Smooth muscle cell (in vitro differentiated cells): ENCODE results near the gene GIMAP6. TPM values are rescaled to one million over a fixed set of nuclear protein-coding genes. Genes with fewer than 3 reads are reported as not detected.

Experiments
- DNase-seq: peaks from one replicate; lab custom pipeline; 2025; ENCODE audit not compliant: unreplicated experiment; lab: John Stamatoyannopoulos, UW
- H2AFZ ChIP-seq: fragments of 200-600 bp; sonication (generic); 2 replicates; pipeline ENCODE4 v1.6.0; 2016; ENCODE audit warnings: antibody characterized with exemption, low read depth, mild to moderate bottlenecking
- H3F3A ChIP-seq: fragments of 200-600 bp; sonication (generic); 2 replicates; pipeline ENCODE4 v1.6.0; 2017; ENCODE audit warnings: antibody characterized with exemption, low read depth
- H3K27ac ChIP-seq: fragments of 200-600 bp; sonication (generic); 2 replicates; pipeline ENCODE4 v1.5.1; 2016; ENCODE audit warnings: low read depth, mild to moderate bottlenecking
- H3K27me3 ChIP-seq: fragments of 200-600 bp; sonication (generic); 2 replicates; pipeline ENCODE4 v1.6.1; 2016; ENCODE audit warnings: low read depth, mild to moderate bottlenecking
- H3K36me3 ChIP-seq: fragments of 200-600 bp; sonication (generic); 2 replicates; pipeline ENCODE4 v1.5.1; 2016; ENCODE audit warnings: low read depth
- H3K4me1 ChIP-seq: fragments of 200-600 bp; sonication (generic); 2 replicates; pipeline ENCODE4 v1.5.1; 2016; ENCODE audit warnings: low read depth
- H3K4me2 ChIP-seq: fragments of 200-600 bp; sonication (generic); 2 replicates; pipeline ENCODE4 v1.6.0; 2016; ENCODE audit warnings: mild to moderate bottlenecking
- H3K4me3 ChIP-seq: fragments of 200-600 bp; sonication (generic); 2 replicates; pipeline ENCODE4 v1.5.1; 2016; ENCODE audit warnings: mild to moderate bottlenecking
- H3K79me2 ChIP-seq: fragments of 200-600 bp; sonication (generic); 2 replicates; pipeline ENCODE4 v1.6.0; 2016; ENCODE audit warnings: low read depth, mild to moderate bottlenecking
- H3K9ac ChIP-seq: fragments of 200-600 bp; sonication (generic); 2 replicates; pipeline ENCODE4 v1.6.0; 2016; ENCODE audit warnings: low read depth
- H3K9me3 ChIP-seq: fragments of 200-600 bp; sonication (generic); replicated peaks from 2 replicates; pipeline ENCODE4 v1.5.1; 2016; ENCODE audit warnings: low read depth
- H4K20me1 ChIP-seq: fragments of 200-600 bp; sonication (generic); 2 replicates; pipeline ENCODE4 v1.6.0; 2016; ENCODE audit warnings: low read depth
- WGBS: methylation state at CpG from one replicate; pipeline ENCODE4 v1.1.7; 2016; ENCODE audit warnings: low lambda C conversion rate; 5-methylcytosine and 5-hydroxymethylcytosine counted together
- polyA plus RNA-seq: library from polyadenylated mRNA; unstranded; fragments of >200 nt; fragmentation: Nextera tagmentation; extraction: Ambion mirVana; gene quantifications from 2 replicates; pipeline ENCODE4 v1.2.1, GENCODE V29; 2016
- total RNA-seq: library from RNA; depleted of rRNA; stranded (reverse); fragments of >200 nt; gene quantifications from 2 replicates; pipeline ENCODE4 v1.2.3, GENCODE V29; 2014
- TF ChIP-seq, protein P1 (sequence below): fragments of 200-600 bp; sonication (generic); IDR thresholded peaks from 2 replicates; pipeline ENCODE4 v1.5.1; 2017; ENCODE audit warnings: borderline replicate concordance, mild to moderate bottlenecking, antibody characterized with exemption; ENCODE audit not compliant: insufficient read depth, poor library complexity, severe bottlenecking

GIMAP6 gene
- total and polyA plus RNA-seq, 2 experiments from 2014 or later: not detected

DNA sequence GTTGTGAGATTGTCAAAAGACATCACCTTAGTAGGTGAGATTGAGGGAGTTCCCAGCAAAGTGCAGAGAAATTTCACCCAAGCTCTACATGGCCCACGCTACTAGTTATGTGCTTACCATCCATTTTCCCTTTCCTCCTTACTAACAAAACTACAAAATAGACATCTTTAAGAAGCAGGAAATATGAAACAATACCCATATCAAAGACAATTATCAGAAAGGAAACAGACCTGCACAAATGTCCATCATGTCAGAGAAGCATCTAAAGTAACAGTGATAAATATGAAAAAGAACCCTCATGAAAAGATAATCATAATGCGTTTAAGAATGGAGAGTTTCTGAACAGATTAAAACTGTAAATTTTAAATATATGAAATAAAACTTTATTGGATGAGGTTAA, 36.8 kb downstream of the GIMAP6 start:
- H3K9ac ChIP-seq: no peak overlapping the region
- H3K27ac ChIP-seq: no peak overlapping the region
- H3K4me1 ChIP-seq: no peaks in the 10 kb centered on the region
- no peaks in the 10 kb centered on the region for H3F3A ChIP-seq
- no peaks in the 10 kb centered on the region for H3K36me3 ChIP-seq
- no peaks in the 10 kb centered on the region for H4K20me1 ChIP-seq
- WGBS: 81% methylated on average over 2 of the region's 2 CpGs
- no peaks in the 10 kb centered on the region for H3K79me2 ChIP-seq
- no peak overlapping the region for H2AFZ ChIP-seq
- TF ChIP-seq, protein P1, sequence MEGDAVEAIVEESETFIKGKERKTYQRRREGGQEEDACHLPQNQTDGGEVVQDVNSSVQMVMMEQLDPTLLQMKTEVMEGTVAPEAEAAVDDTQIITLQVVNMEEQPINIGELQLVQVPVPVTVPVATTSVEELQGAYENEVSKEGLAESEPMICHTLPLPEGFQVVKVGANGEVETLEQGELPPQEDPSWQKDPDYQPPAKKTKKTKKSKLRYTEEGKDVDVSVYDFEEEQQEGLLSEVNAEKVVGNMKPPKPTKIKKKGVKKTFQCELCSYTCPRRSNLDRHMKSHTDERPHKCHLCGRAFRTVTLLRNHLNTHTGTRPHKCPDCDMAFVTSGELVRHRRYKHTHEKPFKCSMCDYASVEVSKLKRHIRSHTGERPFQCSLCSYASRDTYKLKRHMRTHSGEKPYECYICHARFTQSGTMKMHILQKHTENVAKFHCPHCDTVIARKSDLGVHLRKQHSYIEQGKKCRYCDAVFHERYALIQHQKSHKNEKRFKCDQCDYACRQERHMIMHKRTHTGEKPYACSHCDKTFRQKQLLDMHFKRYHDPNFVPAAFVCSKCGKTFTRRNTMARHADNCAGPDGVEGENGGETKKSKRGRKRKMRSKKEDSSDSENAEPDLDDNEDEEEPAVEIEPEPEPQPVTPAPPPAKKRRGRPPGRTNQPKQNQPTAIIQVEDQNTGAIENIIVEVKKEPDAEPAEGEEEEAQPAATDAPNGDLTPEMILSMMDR: no peak
- no peaks in the 10 kb centered on the region for H3K27me3 ChIP-seq
- H3K9me3 ChIP-seq: peaks cover 7% of the 10 kb centered on the region
- H3K4me3 ChIP-seq: no peak overlapping the region
- DNase-seq: no peak
- H3K4me2 ChIP-seq: no peak overlapping the region

DNA sequence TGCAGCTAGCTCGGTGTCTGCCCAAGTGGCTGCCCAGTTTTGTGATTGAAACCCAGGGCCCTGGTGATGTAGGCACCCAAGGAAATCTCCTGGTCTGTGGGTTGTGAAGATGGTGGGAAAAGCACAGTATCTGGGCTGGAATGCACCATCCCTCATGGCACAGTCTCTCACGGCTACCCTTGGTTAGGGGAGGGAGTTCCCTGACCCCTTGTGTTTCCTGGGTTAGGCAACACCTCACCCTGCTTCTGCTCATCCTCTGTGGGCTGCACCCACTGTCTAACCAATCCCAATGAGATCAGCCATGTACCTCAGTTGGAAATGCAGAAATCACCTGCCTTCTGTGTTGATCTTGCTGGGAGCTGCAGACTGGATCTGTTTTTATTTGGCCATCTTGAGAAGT, 37.4 kb downstream of the GIMAP6 start:
- no peak overlapping the region for H3K9ac ChIP-seq
- WGBS: 78% methylated on average over 2 of the region's 2 CpGs
- H2AFZ ChIP-seq: no peak overlapping the region
- TF ChIP-seq, protein P1: no peak
- no peaks in the 10 kb centered on the region for H4K20me1 ChIP-seq
- H3K36me3 ChIP-seq: no peaks in the 10 kb centered on the region
- no peak overlapping the region for H3K4me3 ChIP-seq
- H3K4me2 ChIP-seq: no peak overlapping the region
- no peak for DNase-seq
- no peaks in the 10 kb centered on the region for H3F3A ChIP-seq
- no peak overlapping the region for H3K27ac ChIP-seq
- H3K4me1 ChIP-seq: no peaks in the 10 kb centered on the region
- H3K79me2 ChIP-seq: no peaks in the 10 kb centered on the region
- peaks cover 7% of the 10 kb centered on the region for H3K9me3 ChIP-seq
- no peaks in the 10 kb centered on the region for H3K27me3 ChIP-seq

DNA sequence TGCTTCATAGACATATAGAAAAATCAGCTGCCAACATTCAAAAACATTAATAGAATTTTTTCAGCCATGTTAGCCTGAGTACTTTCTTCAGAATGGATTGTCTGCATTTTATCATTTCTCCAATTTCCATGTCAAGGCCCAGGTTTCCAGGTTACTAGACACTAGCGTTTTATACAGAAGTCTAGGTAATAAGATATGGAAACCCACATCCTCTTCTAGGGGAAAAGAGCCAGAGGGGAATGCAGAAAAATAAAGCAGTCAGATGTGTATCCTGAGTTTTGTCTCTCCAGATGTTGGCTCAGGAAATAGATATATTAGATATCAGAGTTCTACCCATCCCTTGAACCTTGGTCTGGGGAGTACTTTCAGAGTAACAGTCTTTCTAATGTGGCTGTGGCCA, 44.6 kb downstream of the GIMAP6 start:
- Histone ChIP-seq H3K4me2 (no peak overlapping the region), H3K27ac (no peak overlapping the region), H3F3A (no peaks in the 10 kb centered on the region), H4K20me1 (no peaks in the 10 kb centered on the region), H3K36me3 (no peaks in the 10 kb centered on the region), H3K79me2 (no peaks in the 10 kb centered on the region), H3K4me1 (no peaks in the 10 kb centered on the region), H3K4me3 (no peak overlapping the region), H3K9ac (no peak overlapping the region), H3K27me3 (no peaks in the 10 kb centered on the region), H2AFZ (no peak overlapping the region), H3K9me3 (no peaks in the 10 kb centered on the region)
- WGBS: 82% methylated on average over 1 of the region's 1 CpG
- TF ChIP-seq, protein P1: no peak
- no peak for DNase-seq

DNA sequence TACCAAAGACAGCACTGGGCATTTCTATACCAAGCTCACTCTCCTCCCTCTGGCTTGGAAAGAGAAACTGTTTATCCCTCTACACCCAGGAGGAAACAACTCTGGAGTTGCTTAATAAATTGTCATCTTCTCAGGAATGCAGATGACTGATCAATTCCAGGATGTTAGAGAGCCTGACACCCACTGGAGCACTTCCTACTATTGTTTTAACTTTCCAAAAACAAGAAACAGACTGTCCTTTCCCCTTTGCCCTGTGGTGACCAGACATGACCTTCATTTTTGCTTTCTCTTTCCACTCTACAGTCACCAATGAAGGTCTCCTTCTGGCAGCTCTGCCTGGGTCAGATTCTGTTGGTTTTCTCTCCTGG, 45.4 kb downstream of the GIMAP6 start:
- Histone ChIP-seq H3K27ac (no peak overlapping the region), H2AFZ (no peak overlapping the region), H3K4me3 (no peak overlapping the region), H3F3A (no peaks in the 10 kb centered on the region), H3K27me3 (no peaks in the 10 kb centered on the region), H3K9ac (no peak overlapping the region), H3K9me3 (no peaks in the 10 kb centered on the region), H3K79me2 (no peaks in the 10 kb centered on the region), H3K36me3 (no peaks in the 10 kb centered on the region), H3K4me2 (no peak overlapping the region), H4K20me1 (no peaks in the 10 kb centered on the region), H3K4me1 (no peaks in the 10 kb centered on the region)
- DNase-seq: no peak
- TF ChIP-seq, protein P1: no peak
